ENCODE data around the gene STX1B.
A peak's percentile ranks its signal among the peaks of the same experiment; 100 is the strongest.

DNA sequence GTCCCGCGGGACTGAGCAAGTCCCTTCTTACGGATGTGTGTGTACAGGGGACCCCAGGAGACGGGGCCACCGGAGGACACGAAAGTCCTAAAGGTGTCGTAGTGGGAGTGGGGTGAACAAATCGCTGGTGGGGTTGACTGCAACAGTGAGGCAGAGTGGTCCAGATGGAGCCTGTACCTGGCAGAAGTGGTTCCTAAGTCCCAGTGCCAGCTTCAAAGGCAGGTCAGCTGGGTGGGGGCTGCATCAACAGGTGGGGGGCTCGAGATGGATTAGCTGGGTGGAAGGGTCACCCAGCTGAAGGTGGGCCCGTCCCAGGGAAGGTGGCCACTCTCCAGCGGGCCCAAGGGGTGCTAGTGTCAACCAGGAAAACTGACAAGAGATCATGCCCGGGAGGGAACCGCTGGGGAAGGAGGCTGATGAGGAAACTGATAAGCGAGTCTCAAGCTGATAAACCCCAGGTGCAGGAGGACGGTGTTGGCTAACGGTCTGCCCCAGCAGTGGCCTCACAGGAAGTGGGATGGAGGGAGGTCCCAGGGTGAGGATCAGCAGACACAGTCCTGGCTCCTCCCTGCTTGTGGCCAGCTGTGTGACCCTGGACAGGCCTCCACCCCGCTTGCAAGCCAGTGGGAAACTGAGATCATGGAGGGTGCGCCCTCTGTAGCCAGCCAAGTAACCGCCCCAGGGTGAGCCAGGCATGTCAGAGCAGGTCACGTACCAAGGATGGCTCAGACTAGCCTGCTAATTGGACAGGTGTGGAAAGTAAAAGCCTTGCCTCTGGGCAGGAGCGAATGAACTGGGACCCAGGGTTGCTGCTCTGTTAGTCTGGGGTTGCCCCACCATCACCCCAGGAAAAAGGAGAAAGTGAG lies 60.6 kb downstream of the STX1B start:
- peak; percentile 82 for TF ChIP-seq POLR2AphosphoS5 (IDR thresholded peaks at IDR 0.05; ENCODE audit: low read depth, low read length)
- TF ChIP-seq, protein P1, sequence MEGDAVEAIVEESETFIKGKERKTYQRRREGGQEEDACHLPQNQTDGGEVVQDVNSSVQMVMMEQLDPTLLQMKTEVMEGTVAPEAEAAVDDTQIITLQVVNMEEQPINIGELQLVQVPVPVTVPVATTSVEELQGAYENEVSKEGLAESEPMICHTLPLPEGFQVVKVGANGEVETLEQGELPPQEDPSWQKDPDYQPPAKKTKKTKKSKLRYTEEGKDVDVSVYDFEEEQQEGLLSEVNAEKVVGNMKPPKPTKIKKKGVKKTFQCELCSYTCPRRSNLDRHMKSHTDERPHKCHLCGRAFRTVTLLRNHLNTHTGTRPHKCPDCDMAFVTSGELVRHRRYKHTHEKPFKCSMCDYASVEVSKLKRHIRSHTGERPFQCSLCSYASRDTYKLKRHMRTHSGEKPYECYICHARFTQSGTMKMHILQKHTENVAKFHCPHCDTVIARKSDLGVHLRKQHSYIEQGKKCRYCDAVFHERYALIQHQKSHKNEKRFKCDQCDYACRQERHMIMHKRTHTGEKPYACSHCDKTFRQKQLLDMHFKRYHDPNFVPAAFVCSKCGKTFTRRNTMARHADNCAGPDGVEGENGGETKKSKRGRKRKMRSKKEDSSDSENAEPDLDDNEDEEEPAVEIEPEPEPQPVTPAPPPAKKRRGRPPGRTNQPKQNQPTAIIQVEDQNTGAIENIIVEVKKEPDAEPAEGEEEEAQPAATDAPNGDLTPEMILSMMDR (IDR thresholded peaks at IDR 0.05), result no peak; the same call in 1 of the 2 replicates
- 0 out of 2 replicates have a peak, but pooled peaks have one; percentile 53 for TF ChIP-seq SIN3A (IDR thresholded peaks at IDR 0.05; ENCODE audit: borderline replicate concordance, insufficient read depth, low read depth, low read length)
- TF ChIP-seq TCF7L2 (IDR thresholded peaks at IDR 0.05; ENCODE audit: low read depth, low read length), result 0 out of 2 replicates have a peak, but pooled peaks have one; percentile 25
- TF ChIP-seq, protein P2, sequence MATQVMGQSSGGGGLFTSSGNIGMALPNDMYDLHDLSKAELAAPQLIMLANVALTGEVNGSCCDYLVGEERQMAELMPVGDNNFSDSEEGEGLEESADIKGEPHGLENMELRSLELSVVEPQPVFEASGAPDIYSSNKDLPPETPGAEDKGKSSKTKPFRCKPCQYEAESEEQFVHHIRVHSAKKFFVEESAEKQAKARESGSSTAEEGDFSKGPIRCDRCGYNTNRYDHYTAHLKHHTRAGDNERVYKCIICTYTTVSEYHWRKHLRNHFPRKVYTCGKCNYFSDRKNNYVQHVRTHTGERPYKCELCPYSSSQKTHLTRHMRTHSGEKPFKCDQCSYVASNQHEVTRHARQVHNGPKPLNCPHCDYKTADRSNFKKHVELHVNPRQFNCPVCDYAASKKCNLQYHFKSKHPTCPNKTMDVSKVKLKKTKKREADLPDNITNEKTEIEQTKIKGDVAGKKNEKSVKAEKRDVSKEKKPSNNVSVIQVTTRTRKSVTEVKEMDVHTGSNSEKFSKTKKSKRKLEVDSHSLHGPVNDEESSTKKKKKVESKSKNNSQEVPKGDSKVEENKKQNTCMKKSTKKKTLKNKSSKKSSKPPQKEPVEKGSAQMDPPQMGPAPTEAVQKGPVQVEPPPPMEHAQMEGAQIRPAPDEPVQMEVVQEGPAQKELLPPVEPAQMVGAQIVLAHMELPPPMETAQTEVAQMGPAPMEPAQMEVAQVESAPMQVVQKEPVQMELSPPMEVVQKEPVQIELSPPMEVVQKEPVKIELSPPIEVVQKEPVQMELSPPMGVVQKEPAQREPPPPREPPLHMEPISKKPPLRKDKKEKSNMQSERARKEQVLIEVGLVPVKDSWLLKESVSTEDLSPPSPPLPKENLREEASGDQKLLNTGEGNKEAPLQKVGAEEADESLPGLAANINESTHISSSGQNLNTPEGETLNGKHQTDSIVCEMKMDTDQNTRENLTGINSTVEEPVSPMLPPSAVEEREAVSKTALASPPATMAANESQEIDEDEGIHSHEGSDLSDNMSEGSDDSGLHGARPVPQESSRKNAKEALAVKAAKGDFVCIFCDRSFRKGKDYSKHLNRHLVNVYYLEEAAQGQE (IDR thresholded peaks at IDR 0.05; ENCODE audit: insufficient read depth in 1 of 2, low read depth in 2 of 2, low read length in 1 of 2), result no peak

Measured in Panc1 (cell line).